Measurements from ENCODE around the gene PEX19.

Gene PEX19

GRCh38 chr1:160237558-160237957 lies 47.4 kb downstream of the PEX19 start:
- no peak for DNase-seq

- DNase-seq: no peak
These were observed 48.1 kb downstream of the PEX19 start for GRCh38 chr1:160236806-160237205.

- DNase-seq: no peak
These were observed 52.0 kb downstream of the PEX19 start for GRCh38 chr1:160232911-160233310.

DNA sequence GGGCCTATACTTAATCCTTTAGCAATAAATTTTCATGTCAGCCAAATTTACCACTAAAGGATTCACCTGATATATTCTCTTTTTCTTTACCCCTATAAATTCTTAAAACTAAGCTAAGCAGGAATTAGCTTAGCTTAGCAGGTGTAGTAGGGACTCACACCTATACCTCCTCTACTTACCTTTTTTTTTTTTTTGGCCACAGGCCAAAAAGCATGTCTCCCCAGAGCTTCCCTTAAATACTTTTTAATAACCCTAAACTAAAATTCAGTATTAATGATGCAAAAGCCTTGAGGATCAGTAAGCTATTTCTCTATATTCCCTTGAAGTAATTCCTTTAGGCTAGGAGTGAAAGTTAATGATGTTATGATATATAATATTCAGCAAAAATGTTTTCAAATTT lies 56.5 kb downstream of the PEX19 start:
- no peak for DNase-seq

DNA sequence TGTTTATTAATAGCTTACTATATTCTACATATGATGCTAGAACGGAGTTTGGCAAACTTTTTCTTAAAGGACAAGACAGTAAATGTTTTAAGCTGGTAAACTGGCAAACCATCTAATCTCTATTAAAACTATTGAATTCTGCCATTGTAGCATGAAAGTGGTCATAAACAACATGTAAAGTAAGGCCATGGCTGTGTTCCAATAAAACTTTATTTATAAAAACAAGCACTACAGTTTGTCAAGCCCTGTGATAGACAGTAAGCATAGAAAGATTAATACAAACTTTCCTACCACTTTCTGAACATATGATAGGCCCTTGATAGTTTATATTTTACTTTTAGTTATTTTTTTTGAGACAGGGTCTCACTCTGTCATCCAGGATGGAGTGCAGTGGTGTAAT lies 57.4 kb downstream of the PEX19 start:
- no peak for DNase-seq

GRCh38 chr1:160227034-160227433 lies 57.9 kb downstream of the PEX19 start:
- DNase-seq: no peak

All from activated CD4-positive, CD25-positive, alpha-beta regulatory T cell treated with anti-CD3 and anti-CD28 coated beads, Interleukin-2, amount 50 U/mL, for 72 hours (primary cell).